NCI-H69 (cell line): ENCODE measurements around the gene DCBLD2.

Experiments
- DNase-seq: peaks from one replicate; lab custom pipeline; 2025; lab: John Stamatoyannopoulos, UW

DCBLD2 gene, protein sequence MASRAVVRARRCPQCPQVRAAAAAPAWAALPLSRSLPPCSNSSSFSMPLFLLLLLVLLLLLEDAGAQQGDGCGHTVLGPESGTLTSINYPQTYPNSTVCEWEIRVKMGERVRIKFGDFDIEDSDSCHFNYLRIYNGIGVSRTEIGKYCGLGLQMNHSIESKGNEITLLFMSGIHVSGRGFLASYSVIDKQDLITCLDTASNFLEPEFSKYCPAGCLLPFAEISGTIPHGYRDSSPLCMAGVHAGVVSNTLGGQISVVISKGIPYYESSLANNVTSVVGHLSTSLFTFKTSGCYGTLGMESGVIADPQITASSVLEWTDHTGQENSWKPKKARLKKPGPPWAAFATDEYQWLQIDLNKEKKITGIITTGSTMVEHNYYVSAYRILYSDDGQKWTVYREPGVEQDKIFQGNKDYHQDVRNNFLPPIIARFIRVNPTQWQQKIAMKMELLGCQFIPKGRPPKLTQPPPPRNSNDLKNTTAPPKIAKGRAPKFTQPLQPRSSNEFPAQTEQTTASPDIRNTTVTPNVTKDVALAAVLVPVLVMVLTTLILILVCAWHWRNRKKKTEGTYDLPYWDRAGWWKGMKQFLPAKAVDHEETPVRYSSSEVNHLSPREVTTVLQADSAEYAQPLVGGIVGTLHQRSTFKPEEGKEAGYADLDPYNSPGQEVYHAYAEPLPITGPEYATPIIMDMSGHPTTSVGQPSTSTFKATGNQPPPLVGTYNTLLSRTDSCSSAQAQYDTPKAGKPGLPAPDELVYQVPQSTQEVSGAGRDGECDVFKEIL

DNA sequence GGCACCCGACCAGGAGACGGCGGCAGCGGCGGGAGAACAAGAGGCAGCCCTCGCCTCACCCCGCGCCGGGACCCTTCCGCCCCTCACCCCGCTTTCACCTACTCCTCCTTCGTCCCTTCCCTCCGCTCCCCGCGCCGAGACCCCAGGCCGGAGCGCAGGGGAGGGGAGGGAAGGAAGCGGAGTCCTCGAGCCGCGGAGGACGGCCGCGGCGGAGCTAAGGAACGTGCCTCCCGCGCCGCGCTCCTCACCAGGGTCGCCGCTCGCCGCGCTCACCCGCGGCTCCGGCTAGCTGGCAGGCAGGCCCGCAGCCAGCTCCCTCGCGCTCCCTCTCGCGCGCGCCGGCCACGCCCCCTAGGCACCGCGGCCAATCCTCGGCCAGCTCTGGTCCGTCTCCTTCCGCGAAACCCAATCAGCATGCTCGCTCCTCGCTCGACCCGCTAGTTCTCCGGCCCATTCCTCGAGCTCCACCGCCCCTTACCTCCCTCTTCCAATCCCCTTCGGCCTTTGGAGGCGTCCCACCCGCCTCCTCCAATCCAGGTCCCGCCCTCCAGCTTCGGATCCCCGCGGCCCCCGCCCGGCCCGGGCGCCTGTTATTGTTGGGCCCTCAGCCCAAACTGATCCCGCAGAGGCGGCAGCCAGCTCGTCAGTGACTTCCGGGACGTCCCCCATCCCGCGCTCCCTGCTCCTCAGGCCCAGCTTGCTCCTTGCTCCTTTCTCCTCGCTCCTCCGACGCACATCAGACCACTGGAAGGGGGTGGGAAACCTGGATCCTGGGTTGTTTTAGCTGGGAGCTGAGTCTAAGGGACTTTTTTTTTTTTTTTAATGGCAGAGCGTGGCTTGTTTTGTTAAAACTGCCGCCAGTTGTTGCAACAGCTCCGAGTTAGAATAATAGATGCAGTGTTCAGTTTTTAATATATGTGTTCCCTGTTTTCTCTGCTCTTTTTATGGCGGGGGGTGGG, at the start of gene DCBLD2:
DCBLD2 (minus strand) TSS at position 304 of the 959 bp plus-strand sequence. CDS start 369 bp downstream, outside the sequence.
- peak; percentile 79 for DNase-seq

DNA sequence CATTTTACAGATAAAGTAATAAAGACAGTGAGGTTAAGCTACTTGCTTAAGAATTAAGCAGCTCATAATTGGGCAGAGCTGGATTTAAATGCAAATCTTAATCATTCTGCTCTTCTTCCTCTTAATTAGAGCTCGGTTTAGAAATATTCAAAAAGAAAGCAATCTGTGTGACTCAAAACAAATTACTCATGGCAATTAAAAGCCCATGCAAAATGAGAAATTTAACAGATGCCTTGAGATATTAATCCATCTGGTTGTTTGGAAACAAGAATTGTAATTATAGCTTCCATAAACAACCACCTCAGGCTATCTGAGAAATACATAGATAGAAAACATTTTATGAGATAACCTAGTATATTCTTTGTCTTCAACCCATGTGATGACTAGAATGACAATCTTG, 44.2 kb upstream of the DCBLD2 start:
- no peak for DNase-seq

DNA sequence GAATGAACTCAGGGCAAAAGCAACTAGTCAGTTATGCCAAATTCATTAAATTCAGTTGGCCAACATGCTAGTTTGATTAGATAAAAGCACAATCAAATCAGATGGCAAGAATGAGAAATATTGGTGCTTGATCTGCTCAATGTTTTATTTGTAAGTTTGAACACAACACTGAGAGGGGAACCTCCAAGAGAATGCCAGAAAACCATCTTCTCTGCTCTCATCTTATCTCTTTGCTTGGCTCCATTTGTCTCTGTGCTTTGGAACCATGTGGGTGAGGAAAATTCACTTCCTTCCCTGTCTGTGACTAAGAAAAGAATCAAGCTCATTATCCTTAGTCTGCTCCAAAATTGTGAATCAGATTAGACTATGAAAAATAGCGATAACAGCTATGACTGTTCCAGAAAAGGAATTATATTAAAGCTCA, 43.6 kb upstream of the DCBLD2 start:
- no peak for DNase-seq

DNA sequence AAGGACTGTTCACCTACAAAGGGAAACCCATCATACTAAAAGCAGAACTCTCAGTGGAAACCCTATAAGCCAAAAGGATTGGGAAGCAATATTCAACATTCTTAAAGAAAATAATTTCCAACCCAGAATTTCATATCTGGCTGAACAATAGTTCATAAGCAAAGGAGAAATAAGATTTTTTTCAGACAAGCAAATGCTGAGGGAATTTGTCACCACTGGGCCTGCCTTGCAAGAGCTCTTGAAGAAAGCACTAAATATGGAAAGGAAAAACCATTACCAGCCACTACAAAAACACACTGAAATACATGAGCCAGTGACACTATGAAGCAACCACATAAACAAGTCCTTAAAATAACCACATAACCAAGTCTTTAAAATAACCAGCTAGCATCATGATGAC, 28.9 kb upstream of the DCBLD2 start:
- no peak for DNase-seq

DNA sequence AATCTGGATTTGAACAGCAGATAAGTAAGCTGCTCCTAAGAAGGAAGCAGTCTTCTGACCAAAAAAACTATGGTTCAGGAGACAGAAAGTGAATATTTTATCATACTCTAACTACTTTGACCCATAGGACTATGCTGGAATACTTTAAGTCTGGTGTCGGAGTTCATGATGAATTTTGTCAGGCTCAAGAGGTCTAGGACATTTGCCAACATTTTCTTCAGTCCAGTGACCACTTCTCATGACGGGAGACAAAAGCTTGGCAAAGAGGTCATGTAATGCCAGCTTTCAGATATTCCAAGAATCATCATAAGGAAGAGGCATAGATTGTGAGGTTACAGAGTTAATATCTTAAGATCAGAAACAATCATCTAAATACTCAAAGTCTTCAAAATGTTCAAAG, 20.5 kb upstream of the DCBLD2 start:
- no peak for DNase-seq

DNA sequence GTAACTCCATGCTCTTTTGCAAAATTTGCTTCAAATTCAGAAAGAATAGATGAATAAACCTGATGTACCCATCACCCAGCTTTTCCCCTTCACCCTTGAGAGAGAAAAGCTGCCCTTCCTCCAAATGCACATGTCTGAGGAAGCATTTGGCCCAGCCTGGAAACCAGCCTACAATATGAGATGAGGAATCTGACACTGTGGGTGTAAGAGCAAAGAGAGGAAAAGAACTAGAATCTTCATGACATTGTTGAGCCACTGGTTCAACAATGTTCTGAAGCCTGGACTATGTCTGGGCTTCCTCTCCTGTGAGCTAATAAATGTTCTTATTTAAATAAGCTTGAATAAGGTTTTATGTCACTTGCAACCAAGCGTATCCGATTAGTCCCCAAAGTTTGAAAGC, 18.7 kb upstream of the DCBLD2 start:
- no peak for DNase-seq

DNA sequence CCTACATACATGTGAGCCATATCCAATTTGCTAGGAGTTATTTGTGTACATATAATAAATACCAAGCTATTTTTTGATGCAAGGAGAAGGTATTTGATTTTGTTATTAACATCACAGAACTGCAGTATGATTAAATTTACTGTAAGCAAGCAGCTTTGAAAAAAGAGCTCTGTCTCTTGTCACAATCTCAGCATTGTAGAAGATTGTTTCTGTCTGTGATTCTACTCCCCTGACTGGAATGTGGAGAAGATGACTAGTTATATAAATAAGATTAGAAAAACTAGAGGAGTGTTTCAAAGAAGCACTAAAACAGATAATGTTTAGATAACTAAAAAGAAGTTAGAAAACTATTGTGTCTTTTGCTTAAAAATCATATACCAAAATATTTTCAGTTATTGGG, 17.1 kb upstream of the DCBLD2 start:
- no peak for DNase-seq

DNA sequence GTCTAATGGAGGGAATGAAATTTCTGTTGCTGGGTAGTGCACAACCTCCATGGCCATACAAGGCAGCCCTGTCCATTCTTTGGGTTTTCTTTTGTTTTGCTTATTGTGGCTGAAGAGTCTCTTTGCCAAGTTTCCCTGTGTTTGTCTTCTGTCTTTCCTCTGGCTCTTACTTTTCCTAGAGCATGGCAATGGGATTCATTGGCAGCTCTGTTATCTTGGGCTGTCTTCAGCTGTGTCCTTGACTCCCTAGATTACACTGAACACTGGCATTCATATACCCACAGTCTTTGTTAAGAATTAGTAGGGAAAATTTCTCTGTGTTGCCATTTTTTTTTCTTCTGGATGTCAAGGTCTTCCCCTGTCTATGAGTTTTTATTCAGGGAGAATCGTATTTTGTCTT, 16.1 kb upstream of the DCBLD2 start:
- DNase-seq = no peak

DNA sequence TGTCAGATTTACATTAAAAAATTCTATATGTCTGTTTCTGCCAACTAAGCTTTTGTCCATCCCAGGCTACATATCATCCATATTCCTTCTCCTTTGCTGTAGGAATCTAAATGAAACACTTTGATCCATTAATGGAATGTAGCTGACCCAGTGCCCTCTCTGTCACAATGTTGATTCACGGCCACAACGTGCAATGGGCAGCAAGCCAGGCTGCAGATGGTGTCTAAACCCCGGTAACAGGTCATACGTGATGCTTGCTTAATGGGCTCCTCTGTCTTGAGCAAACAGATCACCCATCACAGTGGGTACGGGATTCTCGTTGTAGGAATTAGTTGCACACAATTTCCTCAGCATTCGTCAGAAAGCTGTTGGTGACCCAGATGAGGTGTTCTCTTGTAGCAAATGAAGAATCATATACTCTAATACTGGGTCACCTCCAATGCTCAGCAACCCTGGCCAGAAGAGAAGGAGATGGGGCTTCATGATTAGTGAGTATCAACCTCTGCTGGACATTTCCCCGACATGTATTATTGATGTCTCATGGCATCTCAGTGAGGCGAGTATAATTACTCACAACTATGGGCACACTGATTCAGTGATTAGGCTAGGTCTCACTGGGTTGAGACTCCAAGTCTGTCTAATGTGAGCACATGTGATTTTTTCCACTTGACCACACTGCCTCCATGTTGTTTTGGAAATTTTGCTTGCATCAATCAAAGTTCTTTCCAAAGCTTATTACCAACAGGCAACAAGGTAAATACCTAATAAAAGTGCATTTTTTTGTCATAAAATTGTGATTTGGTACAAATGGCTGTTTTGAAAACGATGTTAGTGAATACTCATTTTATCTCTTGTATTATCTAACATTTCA, 12.9 kb upstream of the DCBLD2 start:
- peak; percentile 29 for DNase-seq

DNA sequence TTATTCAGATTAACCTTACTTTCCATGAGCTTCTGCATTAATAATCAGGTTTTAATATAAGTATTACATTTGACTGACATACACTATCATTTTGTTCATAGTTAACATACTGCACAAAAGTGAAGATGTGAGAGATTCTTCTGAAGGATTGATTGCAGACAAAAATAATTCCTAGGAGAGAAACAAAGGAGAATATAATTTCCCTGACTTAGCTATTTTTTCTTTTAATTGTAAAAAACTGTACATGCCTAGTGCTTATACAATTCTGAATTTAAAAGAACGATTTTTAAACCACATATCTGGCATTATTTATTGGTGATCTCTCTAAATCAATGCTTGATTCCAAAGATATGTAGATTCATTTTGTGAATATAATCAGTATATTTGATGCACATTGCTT, 11.0 kb upstream of the DCBLD2 start:
- DNase-seq = no peak

DNA sequence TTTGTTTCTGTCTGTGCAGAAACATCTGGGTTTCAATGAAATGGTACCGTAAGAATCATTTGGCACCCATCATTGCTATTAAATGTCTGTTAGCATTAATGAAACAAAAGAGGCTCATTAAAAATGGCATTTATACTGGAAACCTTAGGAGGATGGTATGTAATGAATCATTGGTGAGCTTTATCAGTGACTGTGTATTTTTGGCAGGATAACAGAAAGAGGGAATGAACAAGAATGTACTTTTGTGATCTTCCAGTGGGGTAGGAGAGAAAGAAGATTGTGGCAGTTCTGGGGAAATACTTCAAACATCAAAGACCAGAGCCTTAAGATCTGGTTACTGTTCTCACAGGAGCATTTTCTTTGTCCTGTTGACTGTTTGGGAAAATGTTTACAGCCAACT, 4.7 kb upstream of the DCBLD2 start:
- no peak for DNase-seq

DNA sequence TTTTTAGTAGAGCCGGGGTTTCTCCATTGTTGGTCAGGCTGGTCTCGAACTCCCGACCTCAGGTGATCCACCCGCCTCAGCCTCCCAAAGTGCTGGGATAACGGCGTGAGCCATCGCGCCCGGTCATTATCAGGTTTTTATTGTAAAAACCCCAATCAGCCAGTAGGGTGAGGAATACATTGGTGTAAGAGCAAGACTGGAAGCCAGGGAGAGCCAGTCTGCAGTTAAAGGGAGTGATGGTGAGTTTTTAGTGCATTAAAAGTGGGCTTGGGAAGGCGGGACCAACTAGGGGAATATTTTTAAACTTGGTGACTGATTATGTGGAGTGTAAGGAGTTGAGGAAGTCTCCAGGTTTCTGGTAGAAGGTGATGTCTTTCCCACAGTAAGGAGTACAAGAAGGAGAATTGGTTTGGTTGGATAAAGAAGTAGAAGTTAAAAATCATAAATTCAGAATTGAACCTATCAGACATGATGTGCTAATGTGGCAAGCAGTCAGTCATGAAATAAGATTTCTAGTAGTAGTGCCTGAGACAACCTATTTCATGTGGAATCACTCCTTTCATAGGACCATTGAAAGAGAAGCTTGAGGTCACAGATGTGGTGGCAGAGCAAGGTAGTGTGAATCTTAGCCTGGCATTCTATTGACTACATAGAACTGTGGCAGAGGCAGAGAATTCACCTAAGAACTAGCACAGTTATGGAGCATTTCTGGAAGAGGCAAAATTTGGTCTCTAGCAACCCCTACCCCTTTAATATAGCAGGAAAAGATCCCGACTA, 2.4 kb upstream of the DCBLD2 start:
- no peak for DNase-seq

DNA sequence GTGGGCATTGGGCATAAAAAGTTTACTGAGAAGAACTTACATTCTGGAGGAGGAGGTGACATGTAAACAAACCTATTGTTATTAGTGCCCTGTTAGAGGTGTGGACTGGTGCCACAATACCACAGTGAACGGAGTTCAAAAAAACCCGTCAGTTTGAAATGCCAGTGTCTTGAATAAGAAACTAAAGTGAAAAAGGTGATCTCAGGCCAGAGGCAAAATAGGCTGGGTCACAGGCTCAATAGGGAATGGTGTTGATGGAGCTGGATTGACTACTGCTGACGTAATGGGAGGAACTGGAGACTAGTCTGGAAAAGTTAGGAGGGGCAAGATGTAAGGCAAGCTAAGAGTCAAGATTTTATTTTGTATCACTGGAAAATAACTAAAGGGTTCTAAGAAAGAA, 1.6 kb upstream of the DCBLD2 start:
- no peak for DNase-seq

DNA sequence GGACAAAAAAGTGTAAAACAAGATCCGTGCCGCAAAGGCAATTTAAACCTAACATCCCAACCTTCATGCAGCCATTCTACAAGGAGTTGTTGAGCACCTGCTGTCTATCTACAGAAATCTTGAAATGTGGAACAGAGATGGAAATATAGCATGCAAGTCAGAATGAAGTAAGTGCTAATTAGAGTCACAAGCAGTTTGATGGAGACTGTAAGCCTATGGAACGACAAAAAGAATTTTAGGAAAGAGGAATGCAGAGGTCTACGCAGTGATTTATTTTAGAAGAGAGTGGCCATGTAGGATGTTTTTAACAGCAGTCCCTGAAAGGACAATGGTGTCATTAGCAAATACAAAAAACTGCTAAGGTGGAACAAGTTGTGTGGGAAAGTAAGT, 851 bp upstream of the DCBLD2 start:
- no peak for DNase-seq

DNA sequence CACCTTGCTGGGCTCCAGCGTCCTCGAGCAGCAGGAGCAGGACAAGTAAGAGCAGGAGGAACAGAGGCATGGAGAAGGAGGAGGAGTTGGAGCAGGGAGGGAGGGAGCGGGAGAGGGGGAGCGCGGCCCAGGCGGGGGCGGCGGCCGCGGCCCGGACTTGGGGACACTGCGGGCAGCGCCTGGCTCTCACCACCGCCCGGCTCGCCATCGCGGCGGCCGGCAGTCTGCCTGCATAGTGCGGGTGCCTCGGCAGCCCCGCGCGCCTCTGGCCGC, 440 bp downstream of the DCBLD2 start:
- DNase-seq = peak; percentile 7

DNA sequence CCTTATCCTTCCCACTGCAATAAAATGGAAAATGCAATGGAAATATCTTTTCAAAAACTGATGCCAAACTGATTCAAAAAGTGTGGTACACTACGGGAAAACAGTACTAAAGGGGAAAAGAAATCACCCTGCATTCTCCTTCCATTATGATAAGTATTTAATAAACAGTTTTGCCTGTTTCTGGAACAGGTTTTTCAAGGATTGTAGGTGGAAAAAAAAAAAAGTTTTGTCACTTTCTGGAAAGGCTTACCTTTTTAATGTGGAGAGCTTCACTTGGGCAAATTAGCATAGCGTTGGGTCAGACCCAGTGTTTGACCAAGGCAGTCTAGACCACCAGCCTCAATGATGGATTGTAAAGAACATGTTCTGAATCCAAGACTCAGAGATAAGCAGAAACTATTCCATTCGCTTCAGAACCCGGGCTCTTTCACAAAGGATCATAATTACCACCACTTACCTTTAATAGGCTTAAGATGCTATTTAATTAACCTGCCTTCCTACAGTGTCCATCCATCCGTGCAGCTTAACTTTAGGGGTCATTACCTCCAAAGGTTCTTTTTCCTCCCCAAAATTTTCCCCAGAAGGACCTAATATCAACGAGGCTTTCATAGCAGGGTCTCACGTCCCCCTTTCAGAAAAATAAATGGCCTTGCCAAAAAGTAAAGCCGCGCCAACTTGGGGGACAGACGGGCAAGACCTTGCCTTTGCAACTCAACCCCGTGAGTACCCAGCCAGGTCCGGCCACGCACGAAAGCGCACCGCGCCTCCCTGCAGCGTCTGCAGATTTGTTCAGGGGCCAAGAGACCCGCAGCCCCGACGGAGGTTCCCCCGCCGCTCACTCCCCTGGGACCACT, 1.0 kb downstream of the DCBLD2 start:
- peak; percentile 5 for DNase-seq

DNA sequence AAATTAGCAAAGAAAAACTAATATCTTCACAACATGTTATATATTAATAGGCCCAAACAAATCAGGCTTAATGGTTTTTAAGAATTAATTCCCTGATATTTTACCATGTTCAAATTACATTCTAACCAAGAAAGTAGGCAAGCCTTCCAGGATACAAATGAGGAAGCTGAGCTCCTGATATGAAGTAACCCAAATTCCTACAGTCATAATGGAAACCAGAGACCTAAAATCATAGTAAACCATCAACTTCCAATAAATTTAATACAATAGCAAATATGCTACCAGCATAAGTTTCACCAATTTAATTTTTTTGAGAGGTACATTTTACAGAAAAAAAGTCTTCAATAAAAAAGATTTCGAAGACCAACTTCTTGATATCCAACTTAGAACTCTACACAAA, 3.8 kb downstream of the DCBLD2 start:
- no peak for DNase-seq

DNA sequence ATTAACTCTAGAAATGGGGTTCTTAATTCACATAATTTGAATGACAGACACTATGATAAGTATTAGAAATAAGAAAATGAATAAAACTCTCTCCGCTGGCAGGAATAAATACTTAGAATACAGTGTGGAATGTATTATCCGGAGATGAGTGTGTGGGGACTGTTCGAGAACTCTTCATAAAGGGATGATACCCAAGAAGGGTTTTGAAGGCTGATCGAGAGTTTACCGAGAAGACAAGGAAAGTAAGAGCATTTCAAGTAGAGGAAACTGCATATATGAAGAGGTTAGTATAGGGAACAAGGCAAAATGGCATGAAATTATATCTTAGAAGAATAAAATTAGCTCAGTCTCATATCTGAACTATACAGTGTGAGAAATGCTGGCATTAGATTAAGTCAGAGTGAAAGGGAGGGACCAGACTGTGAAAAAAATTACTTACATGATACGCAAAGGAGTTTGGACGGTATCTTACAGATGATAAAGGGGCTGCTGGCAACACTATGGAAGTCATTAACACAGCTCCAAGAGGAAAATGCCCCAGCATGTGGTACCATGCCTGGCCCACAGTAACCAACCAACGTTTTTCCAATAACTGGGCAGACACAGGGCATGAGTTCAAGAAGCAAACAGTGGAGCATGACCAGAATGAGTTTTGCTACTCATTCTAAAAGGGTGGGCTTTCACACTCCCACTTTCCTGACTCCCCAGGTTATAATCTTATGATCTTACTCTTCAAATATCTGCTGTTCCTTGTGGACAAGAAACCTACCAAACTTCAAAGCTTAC, 6.5 kb downstream of the DCBLD2 start:
- DNase-seq = no peak

DNA sequence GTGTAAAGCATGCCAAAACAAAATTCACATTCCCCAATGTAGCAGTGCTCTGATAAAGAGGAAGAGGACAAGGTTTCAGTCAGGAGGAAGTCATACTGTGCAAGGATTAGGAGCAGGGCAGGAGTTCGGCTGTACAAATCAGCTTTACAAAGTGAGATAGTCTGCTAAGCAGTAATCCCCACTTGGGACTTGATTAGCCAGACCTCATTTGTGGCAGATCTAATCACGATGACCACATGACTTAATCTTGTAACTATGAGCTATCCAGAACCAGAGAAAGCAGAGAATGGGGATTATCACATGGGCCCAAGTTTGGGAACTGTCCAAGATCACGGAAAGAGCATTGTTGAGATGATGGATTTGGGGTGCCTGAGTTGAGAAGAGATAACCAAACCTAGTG, 7.8 kb downstream of the DCBLD2 start:
- no peak for DNase-seq
